Small intestine (tissue), 7 donors: ENCODE data around the gene AGRN. TPM values are rescaled to one million over a fixed set of nuclear protein-coding genes. Genes with fewer than 3 reads are reported as not detected.
"Not testable (repeated sequence)": the region's sequence is repeated elsewhere in the genome, so short reads cannot be mapped to it uniquely, and the experiment has no call there.

Experiments
- DNase-seq, 2 donors: peaks; one replicate each; pipeline versions ENCODE4 v3.0.0 to v3.0.0-alpha.2; 2013
- FAIRE-seq: peaks from 2 replicates; lab custom pipeline; 2012; peaks lifted over from hg19 to GRCh38; lab: Jason Lieb, UNC
- H3K27ac ChIP-seq, 3 donors: one replicate each; pipeline ENCODE4 v1.5.1; 2013; ENCODE audit warnings: low read length in 2 of 3, mild to moderate bottlenecking in 2 of 3, control low read depth in 1 of 3, inconsistent platforms in 1 of 3, low read depth in 1 of 3, moderate library complexity in 1 of 3
- H3K27me3 ChIP-seq, 3 donors: one replicate each; pipeline ENCODE4 v1.6.1; 2013; ENCODE audit warnings: low read length in 3 of 3, inconsistent platforms in 1 of 3; ENCODE audit not compliant: control insufficient read depth in 3 of 3, insufficient read depth in 3 of 3
- H3K36me3 ChIP-seq, 3 donors: one replicate each; pipeline ENCODE4 v1.6.1; 2013; ENCODE audit warnings: low read length in 3 of 3, inconsistent platforms in 1 of 3, low read depth in 1 of 3, mild to moderate bottlenecking in 1 of 3, moderate library complexity in 1 of 3; ENCODE audit not compliant: control insufficient read depth in 3 of 3, insufficient read depth in 2 of 3
- H3K4me1 ChIP-seq, 3 donors: one replicate each; pipeline ENCODE4 v1.6.1; 2013; ENCODE audit warnings: low read length in 2 of 3, inconsistent platforms in 1 of 3, low read depth in 1 of 3, mild to moderate bottlenecking in 1 of 3, moderate library complexity in 1 of 3; ENCODE audit not compliant: control insufficient read depth in 3 of 3, insufficient read depth in 2 of 3
- H3K4me3 ChIP-seq, 3 donors: one replicate each; pipeline ENCODE4 v1.5.1; 2013; ENCODE audit warnings: low read length in 3 of 3, control low read depth in 1 of 3, inconsistent platforms in 1 of 3, low read depth in 1 of 3, mild to moderate bottlenecking in 1 of 3, moderate library complexity in 1 of 3
- H3K9me3 ChIP-seq, 2 donors: one replicate each; pipeline ENCODE4 v1.6.1; 2013; ENCODE audit warnings: low read depth in 1 of 2, low read length in 1 of 2; ENCODE audit not compliant: control insufficient read depth in 2 of 2, insufficient read depth in 1 of 2
- WGBS, 3 donors: extraction: QIAGEN DNeasy Blood & Tissue Kit; methylation state at CpG; one replicate each; pipeline ENCODE4 v1.1.7; 2013; 5-methylcytosine and 5-hydroxymethylcytosine counted together
- polyA plus RNA-seq, 4 donors: library from polyadenylated mRNA; stranded (reverse) in 3 of 4; unstranded in 1 of 4; fragments of 200-250 nt in 3 of 4; fragments of 120-200 nt in 1 of 4; gene quantifications; one replicate each; pipeline versions ENCODE4 v1.2.1 to v1.2.3, GENCODE V29; 2013
- donor health status: healthy with polysubstance abuse.
- donor health status: control.
- donor health status: control.
- donor health status: Bipolar disorder and iron deficiency.
- donor health status: healthy.

The AGRN gene
- polyA plus RNA-seq, 4 donors, result 13.2 to 104 (median 19.9) TPM

DNA sequence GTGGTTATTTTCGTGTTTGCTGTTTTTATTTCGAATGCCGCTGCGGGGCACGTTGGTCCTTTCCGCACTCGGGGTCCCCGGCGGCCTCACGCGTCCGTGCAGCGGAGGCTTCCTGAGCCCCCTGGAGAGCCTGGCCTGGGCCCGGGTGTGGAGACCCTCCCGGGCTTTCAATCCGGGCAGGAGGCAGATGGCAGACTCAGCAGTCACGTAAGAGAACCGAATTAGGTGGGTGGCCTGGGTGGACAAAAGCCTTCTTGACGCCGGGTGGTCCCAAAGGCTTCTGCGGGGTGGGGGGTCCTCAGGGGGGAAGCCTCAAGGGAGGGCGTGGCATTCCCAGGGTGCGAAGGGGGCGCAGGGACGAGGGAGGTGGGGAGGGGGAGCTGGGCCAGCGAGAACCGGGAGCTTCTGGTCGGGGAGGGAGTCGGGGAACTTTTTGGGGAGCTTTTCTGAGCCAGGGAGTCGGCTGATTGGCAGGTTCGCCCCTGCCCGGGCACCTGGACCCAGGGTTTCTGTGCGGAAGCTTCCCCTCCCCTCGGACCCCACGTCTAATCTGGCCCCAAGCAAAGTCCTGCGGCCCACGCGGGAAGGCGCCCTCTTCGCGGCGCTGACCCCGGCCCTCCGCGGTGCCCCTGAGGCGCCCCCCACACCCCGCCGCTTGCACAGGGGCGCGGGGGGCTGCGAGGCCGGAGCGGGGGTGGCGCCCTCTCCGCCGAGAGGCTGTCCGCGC lies 18.7 kb upstream of the AGRN start:
- 2 to 8% (median 2%) methylated on average over 42 to 58 of the region's 58 CpGs for WGBS, 3 donors

GRCh38 chr1:1003618-1004419 lies 16.1 kb upstream of the AGRN start:
- Histone ChIP-seq H3K36me3 (peaks cover 0 to 12% (median 0%) of the 10 kb centered on the region in 3 donors), H3K27ac (no peak overlapping the region), H3K4me3 (no peak overlapping the region), H3K9me3 (peaks cover 0 to 4% of the 10 kb centered on the region in 2 donors), H3K27me3 (peaks cover 0 to 25% (median 8%) of the 10 kb centered on the region in 3 donors), H3K4me1 (peaks cover 0 to 43% (median 4%) of the 10 kb centered on the region in 3 donors)
- 80 to 85% (median 85%) methylated on average over 22 of the region's 22 CpGs for WGBS, 3 donors
- FAIRE-seq (no peak), DNase-seq (no peak)

More for the DNA sequence above, 18.7 kb upstream of the AGRN start:
- no peak for DNase-seq
- Histone ChIP-seq H3K9me3 (no peaks in the 10 kb centered on the region), H3K27me3 (peaks cover 13 to 47% (median 16%) of the 10 kb centered on the region in 3 donors), H3K27ac (peak overlapping the region in 2 of 3 donors; percentile 60 to 95), H3K4me3 (peak overlapping the region in 2 of 3 donors; percentile 48 to 56), H3K36me3 (peaks cover 0 to 15% (median 0%) of the 10 kb centered on the region in 3 donors), H3K4me1 (peaks cover 0 to 36% (median 4%) of the 10 kb centered on the region in 3 donors)
- no peak for FAIRE-seq

- Histone ChIP-seq H3K4me1 (peaks cover 0 to 43% (median 4%) of the 10 kb centered on the region in 3 donors), H3K9me3 (peaks cover 0 to 4% of the 10 kb centered on the region in 2 donors), H3K27me3 (peaks cover 0 to 22% (median 5%) of the 10 kb centered on the region in 3 donors), H3K27ac (peak overlapping the region in 1 of 3 donors; percentile 78), H3K36me3 (peaks cover 0 to 12% (median 0%) of the 10 kb centered on the region in 3 donors), H3K4me3 (no peak overlapping the region)
- no peak for FAIRE-seq
- 45 to 66% (median 59%) methylated on average over 4 to 7 of the region's 7 CpGs for WGBS, 3 donors
- DNase-seq, result no peak
Observed at GRCh38 chr1:1004420-1004779, 15.5 kb upstream of the AGRN start.

DNA sequence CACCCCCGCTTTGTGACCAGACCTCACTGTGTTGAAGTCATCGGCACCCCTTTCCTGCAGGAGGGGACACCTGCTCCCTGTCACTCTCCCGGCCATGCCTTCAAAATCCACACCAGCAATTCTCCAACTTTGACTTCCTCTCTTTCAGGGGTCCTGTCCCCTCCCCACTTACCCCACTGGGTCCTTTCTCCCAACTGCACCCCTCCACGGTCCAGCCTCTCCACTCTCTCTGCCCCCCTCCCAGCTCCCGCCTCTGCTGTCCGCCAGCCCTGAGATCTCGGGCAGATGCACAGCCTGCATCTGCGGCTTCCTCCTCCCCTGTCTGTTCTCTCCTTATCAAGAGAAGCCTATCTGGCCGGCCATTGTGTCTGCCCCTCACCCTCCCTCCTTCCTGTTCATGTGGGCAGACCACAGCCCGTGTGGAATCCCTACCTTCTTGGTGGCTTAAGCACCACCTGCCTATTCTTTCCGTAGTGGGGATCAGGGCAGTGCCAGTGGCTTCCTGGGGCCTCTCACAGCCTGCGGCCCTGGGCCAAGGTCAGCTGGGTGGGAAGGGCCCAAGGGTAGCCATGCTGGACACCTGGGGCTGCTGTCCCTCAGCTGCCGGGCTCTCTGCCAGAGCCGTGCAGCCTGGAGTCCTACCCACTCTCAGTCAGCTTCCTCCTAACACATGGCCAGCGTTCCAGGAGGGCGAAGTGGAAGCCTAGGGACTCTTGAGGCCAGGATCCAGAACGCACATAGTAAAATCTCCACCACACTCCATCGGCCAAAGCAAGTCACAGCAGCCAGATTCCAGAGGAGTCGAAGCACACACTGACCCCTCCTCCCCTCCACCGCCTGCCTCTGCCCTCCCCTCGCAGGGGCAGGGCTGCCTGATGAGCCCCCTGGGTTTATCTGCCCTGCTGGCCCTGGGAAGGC lies 14.9 kb upstream of the AGRN start:
- FAIRE-seq, result no peak
- peaks cover 0 to 20% (median 3%) of the 10 kb centered on the region in 3 donors for H3K27me3 ChIP-seq
- peak; percentile 68 to 69 for DNase-seq
- H3K27ac ChIP-seq, result peak overlapping the region; percentile 33 to 98 (median 78)
- H3K4me1 ChIP-seq, result peaks cover 0 to 43% (median 4%) of the 10 kb centered on the region in 3 donors
- H3K9me3 ChIP-seq, result peaks cover 0 to 4% of the 10 kb centered on the region in 2 donors
- WGBS, 3 donors, result 10 to 15% (median 14%) methylated on average over 21 of the region's 21 CpGs
- H3K4me3 ChIP-seq, result peak overlapping the region in 2 of 3 donors; percentile 16 to 51
- H3K36me3 ChIP-seq, result peaks cover 0 to 12% (median 0%) of the 10 kb centered on the region in 3 donors

DNA sequence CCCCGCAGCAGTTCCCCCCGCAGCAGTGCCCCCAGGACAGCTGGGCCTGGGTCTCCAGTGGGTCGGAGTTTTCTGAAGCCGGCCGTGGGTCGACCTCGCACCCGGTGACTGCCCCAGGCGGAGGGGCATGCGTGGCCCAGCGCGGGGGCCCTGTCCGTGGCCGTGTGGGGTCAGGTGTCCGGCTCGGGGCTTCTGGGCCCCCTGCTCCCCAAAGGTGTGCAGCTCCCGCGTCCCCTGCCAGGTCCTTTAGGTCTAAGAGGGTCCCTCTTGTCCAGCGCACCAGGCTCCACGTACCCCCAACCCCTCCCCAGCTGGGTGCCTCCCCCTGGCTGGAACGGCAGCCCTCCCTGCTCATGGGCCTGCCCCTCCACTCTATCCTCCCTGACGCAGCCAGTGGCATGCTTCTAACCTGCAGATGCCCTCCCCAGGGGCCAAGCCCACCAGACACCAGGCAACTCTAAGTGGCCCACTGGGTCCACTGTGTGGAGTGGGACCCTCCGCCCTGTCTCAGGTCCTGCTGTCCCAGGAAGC lies 14.1 kb upstream of the AGRN start:
- H3K27me3 ChIP-seq, result peaks cover 0 to 16% (median 3%) of the 10 kb centered on the region in 3 donors
- DNase-seq (no peak), FAIRE-seq (no peak)
- H3K4me3 ChIP-seq, result peak overlapping the region in 2 of 3 donors; percentile 16 to 51
- H3K36me3 ChIP-seq, result peaks cover 0 to 12% (median 0%) of the 10 kb centered on the region in 3 donors
- H3K27ac ChIP-seq, result peak overlapping the region; percentile 73 to 98 (median 78)
- WGBS, 3 donors, result 51 to 65% (median 56%) methylated on average over 17 to 23 of the region's 23 CpGs
- H3K4me1 ChIP-seq, result peaks cover 0 to 39% (median 0%) of the 10 kb centered on the region in 3 donors
- peaks cover 0 to 4% of the 10 kb centered on the region in 2 donors for H3K9me3 ChIP-seq

- Histone ChIP-seq H3K4me3 (peak overlapping the region in 2 of 3 donors; percentile 16 to 51), H3K4me1 (peaks cover 0 to 33% (median 0%) of the 10 kb centered on the region in 3 donors), H3K9me3 (peaks cover 0 to 4% of the 10 kb centered on the region in 2 donors), H3K27ac (peak overlapping the region; percentile 73 to 98 (median 78)), H3K27me3 (peaks cover 0 to 9% (median 3%) of the 10 kb centered on the region in 3 donors), H3K36me3 (peaks cover 0 to 12% (median 0%) of the 10 kb centered on the region in 3 donors)
- WGBS, 3 donors, result 37 to 72% (median 57%) methylated on average over 37 of the region's 37 CpGs
- FAIRE-seq (no peak), DNase-seq (peak; percentile 97)
Observed at GRCh38 chr1:1006305-1007159, 13.4 kb upstream of the AGRN start.

DNA sequence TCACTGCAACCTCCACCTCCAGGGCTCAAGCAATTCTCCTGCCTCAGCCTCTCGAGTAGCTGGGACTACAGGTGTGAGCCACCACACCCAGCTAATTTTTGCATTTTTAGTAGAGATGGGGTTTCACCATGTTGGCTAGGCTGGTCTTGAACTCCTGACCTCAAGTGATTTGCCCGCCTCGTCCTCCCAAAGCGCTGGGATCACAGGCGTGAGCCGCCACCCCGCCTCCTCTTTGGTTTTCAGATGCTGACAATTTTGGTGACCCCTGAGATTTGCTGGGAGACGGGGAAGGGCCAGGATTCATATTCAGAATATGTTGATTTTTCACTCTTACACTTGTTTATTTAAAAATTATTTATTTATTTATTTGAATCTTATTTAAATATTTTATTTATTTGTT lies 9.8 kb upstream of the AGRN start:
- not testable (repeated sequence) for H3K36me3 ChIP-seq, H3K27me3 ChIP-seq, H3K27ac ChIP-seq, H3K9me3 ChIP-seq, FAIRE-seq, DNase-seq, H3K4me3 ChIP-seq
- H3K4me1 ChIP-seq, result peaks cover 0 to 40% (median 4%) of the 10 kb centered on the region in 3 donors
- WGBS, 3 donors, result 70 to 87% (median 75%) methylated on average over 8 of the region's 8 CpGs
